ENCODE measurements around the gene MED20.

MED20 gene

GRCh38 chr6:41901882-41902519 is 18.9 kb downstream of the MED20 start:
- no peak for DNase-seq

GRCh38 chr6:41900861-41901260 is 20.1 kb downstream of the MED20 start:
- no peak for DNase-seq

GRCh38 chr6:41896281-41896680 is 24.7 kb downstream of the MED20 start:
- peak; percentile 62 for DNase-seq

GRCh38 chr6:41895300-41896233 is 25.4 kb downstream of the MED20 start, which contains the start of gene USP49:
TSS of gene USP49 (minus strand) at chr6:41895375. CDS start at chr6:41806983, 88,392 bp downstream.
- DNase-seq = peak; percentile 94

GRCh38 chr6:41894366-41895299 is 26.3 kb downstream of the MED20 start:
- no peak for DNase-seq

- no peak for DNase-seq
These were observed 27.9 kb downstream of the MED20 start for GRCh38 chr6:41892921-41893564.

GRCh38 chr6:41887331-41887751 is 33.6 kb downstream of the MED20 start:
- DNase-seq = no peak

GRCh38 chr6:41885930-41886329 is 35.0 kb downstream of the MED20 start:
- no peak for DNase-seq

- no peak for DNase-seq
These were observed 36.0 kb downstream of the MED20 start for GRCh38 chr6:41884957-41885356.

- no peak for DNase-seq
These were observed 39.4 kb downstream of the MED20 start for GRCh38 chr6:41881506-41881905.

- no peak for DNase-seq
These were observed 42.0 kb downstream of the MED20 start for GRCh38 chr6:41878961-41879405.

GRCh38 chr6:41878246-41878645 is 42.7 kb downstream of the MED20 start:
- DNase-seq = no peak

- no peak for DNase-seq
These were observed 43.8 kb downstream of the MED20 start for GRCh38 chr6:41877051-41877680.

- DNase-seq = no peak
These were observed 46.2 kb downstream of the MED20 start for GRCh38 chr6:41874741-41875140.

GRCh38 chr6:41872147-41872546 is 48.8 kb downstream of the MED20 start:
- no peak for DNase-seq

GRCh38 chr6:41871691-41872090 is 49.2 kb downstream of the MED20 start:
- DNase-seq = no peak

- DNase-seq = no peak
These were observed 61.6 kb downstream of the MED20 start for GRCh38 chr6:41859356-41859755.

- no peak for DNase-seq
These were observed 62.2 kb downstream of the MED20 start for GRCh38 chr6:41858703-41859102.
